CD4-positive, alpha-beta T cell treated with Interleukin-15 for 4 hours (primary cell): Measurements from ENCODE around the gene PTPRK.

ENCODE experiments used
- DNase-seq: peaks from one replicate; pipeline ENCODE4 v3.0.0-alpha.2; 2020; ENCODE audit warnings: low spot score

Gene PTPRK

GRCh38 chr6:128515550-128516513 lies 4.6 kb downstream of the PTPRK start:
- DNase-seq = no peak

DNA sequence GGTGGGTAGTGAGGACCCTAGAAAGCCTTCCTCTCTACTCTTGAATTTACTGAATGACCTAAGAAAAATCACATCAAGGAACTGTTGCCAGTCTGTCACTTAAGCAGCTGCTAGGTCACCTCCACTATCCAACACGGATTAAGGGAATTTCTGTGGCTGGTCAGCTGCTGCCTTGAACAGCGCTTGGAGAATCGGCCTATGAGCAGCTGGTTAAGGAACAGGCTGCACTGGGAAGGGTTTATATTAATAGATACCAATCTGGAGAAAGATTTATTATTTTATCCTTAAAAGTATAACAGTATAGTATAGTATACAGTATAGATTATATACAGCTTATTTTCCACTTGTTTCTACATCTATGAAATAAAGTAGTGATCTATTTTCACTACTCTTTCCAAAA lies 6.5 kb downstream of the PTPRK start:
- no peak for DNase-seq

- DNase-seq = no peak
These were observed 8.1 kb downstream of the PTPRK start for GRCh38 chr6:128512296-128512695.

DNA sequence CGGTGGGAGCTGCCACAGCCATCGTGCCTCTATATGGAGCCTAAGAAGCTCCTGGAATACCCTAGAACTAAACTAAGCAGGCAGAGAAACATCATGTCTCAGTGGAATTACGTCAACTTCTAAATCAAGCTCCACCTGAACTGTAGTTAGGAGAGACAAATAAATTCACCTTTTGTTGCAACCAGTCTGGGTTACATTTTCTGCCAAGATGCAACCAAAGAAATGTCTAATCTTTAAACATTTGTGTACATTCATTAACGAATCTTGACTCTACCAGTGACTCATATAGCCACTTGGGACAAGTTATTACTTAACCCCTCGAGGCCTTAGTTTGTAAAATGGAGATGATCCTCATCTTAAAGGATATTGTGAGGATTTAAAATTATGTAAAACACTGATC lies 8.9 kb downstream of the PTPRK start:
- no peak for DNase-seq

GRCh38 chr6:128509709-128510108 lies 10.7 kb downstream of the PTPRK start:
- no peak for DNase-seq

- no peak for DNase-seq
These were observed 11.7 kb downstream of the PTPRK start for GRCh38 chr6:128508588-128509296.

DNA sequence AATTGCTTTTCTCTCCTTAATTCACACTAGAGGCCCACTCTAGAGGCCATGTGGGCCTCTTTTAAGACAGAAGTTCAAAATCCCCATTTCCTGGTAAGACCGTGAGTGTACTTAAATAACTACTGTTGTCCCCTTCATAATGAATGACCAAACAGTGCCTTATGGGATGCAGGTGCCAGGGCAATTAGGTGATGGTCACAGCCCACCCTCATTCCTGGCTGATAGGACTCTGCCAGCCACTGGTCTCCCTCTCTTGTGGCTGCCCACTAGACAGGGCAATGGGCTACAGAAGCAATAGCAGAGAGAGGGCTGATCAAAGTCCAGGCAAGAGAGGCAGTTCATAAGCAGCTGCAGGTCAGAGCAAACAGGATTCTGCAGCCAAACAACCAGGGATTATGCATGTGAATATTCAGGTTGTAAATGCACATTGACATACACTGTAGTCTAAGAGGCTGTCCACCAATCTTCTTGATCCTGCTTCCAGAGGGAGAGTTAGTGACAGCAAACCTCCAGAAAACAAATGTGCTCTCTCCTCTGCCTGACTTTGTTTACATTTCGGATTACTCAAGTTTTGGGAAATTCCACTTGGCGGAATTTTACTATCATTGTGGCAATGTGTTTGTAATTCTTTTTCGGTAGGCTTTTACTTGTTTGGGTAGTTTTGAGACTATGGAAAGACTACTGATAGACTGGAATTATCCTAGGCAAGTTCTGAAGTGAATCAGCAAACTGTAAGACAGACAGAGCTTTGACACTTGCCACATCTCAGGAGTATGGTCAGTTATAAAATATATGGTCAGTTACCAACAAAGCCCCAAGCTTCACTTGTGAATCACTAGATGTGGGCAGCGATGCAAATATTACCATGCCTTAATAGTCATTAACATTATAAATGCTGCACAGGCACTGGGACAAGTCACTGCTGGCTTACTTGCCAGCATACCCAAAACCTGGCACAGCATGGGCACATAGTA lies 12.8 kb downstream of the PTPRK start:
- no peak for DNase-seq

- no peak for DNase-seq
These were observed 14.8 kb downstream of the PTPRK start for GRCh38 chr6:128505603-128506002.

GRCh38 chr6:128504003-128504654 lies 16.3 kb downstream of the PTPRK start:
- DNase-seq = no peak

- DNase-seq = no peak
These were observed 19.4 kb downstream of the PTPRK start for GRCh38 chr6:128500749-128501600.

DNA sequence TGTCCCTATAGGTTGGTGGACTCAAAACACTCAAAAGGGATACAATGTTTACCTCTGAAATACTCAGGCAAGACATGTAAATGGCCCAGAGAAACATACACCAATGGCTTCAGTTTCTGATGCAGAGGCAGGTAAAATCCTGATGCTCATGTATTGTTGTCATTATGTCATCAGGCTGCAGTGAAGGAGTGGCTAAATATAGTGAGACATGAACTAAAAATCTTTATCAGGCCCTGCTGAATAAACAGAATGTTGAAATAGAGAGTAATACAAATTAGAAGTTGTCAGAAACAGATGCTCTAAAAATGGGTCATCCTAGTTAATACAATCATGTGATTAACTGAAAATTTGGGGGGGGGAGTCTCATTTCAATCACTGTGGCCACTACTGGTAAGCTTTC lies 20.4 kb downstream of the PTPRK start:
- DNase-seq = no peak

GRCh38 chr6:128499079-128499731 lies 21.2 kb downstream of the PTPRK start:
- no peak for DNase-seq

DNA sequence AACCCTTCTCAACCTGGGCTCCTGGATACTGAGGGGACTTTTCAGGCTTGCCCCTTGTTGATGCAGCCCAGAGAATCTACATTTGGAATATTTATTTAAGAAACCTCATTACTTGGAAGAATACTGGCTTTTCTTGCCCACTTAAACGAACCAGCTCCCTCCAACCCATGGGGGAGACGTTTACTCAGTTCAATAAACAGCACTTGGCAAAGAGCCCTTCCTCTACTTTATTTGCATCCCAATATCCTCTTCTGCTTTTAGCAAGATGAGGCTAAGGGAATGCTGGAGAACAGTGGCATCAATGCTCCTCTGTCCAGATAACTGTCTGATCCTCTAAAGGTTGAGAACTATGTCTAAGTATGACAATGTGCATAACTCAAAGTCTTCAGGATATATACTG lies 22.2 kb downstream of the PTPRK start:
- no peak for DNase-seq

GRCh38 chr6:128495536-128496333 lies 24.7 kb downstream of the PTPRK start:
- DNase-seq = no peak

- DNase-seq = no peak
These were observed 26.0 kb downstream of the PTPRK start for GRCh38 chr6:128494440-128494839.

DNA sequence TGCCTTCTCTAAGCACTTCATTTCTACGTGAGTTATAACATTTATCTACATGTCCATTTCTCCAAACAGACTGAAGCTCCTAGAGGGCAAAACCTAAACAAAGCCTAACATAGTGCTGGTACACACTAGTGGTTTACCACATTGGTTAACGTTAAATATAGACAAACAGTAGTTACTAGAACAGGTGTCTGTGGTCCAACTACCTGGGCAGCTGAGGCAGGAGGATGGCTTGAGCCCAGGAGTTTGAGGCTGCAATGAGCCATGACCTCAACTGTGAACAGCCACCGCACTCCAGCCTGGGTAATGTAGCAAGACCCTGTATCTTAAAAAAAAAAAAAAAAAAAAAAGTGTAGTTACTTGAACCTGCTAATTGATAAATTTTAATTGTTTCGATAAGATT lies 26.5 kb downstream of the PTPRK start:
- DNase-seq = no peak

GRCh38 chr6:128492386-128492785 lies 28.0 kb downstream of the PTPRK start:
- no peak for DNase-seq

- DNase-seq = no peak
These were observed 28.7 kb downstream of the PTPRK start for GRCh38 chr6:128491610-128492206.

- DNase-seq = no peak
These were observed 29.3 kb downstream of the PTPRK start for GRCh38 chr6:128491100-128491581.
